ENCODE results near the gene FBXO34.
"Not testable (repeated sequence)": the region's sequence is repeated elsewhere in the genome, so short reads cannot be mapped to it uniquely, and the experiment has no call there.

Gene FBXO34

GRCh38 chr14:55383056-55383466 is 111.8 kb downstream of the FBXO34 start:
- not testable (repeated sequence) for DNase-seq (ENCODE audit: low spot score)

- no peak for DNase-seq (ENCODE audit: low spot score)
These were observed 112.4 kb downstream of the FBXO34 start for GRCh38 chr14:55383541-55384140.

GRCh38 chr14:55384536-55384935 is 113.3 kb downstream of the FBXO34 start:
- no peak for DNase-seq (ENCODE audit: low spot score)

GRCh38 chr14:55386037-55386808 is 115.0 kb downstream of the FBXO34 start:
- DNase-seq (ENCODE audit: low spot score), result no peak

GRCh38 chr14:55387121-55387520 is 115.9 kb downstream of the FBXO34 start:
- DNase-seq (ENCODE audit: low spot score), result no peak

- no peak for DNase-seq (ENCODE audit: low spot score)
These were observed 116.9 kb downstream of the FBXO34 start for GRCh38 chr14:55388160-55388559.

GRCh38 chr14:55389330-55389729 is 118.1 kb downstream of the FBXO34 start:
- DNase-seq (ENCODE audit: low spot score), result no peak

GRCh38 chr14:55398679-55399078 is 127.5 kb downstream of the FBXO34 start:
- no peak for DNase-seq (ENCODE audit: low spot score)

- no peak for DNase-seq (ENCODE audit: low spot score)
These were observed 128.0 kb downstream of the FBXO34 start for GRCh38 chr14:55399183-55399582.

- no peak for DNase-seq (ENCODE audit: low spot score)
These were observed 128.6 kb downstream of the FBXO34 start for GRCh38 chr14:55399852-55400251.

GRCh38 chr14:55401751-55402150 is 130.5 kb downstream of the FBXO34 start:
- DNase-seq (ENCODE audit: low spot score), result no peak
